Uterus (tissue), 4 donors: Measurements from ENCODE around the gene SLC8B1. TPM values are rescaled to one million over a fixed set of nuclear protein-coding genes. Genes with fewer than 3 reads are reported as not detected.

ENCODE experiments used
- DNase-seq, 2 donors: peaks; one replicate each; pipeline ENCODE4 v3.0.0-alpha.2; 2019 to 2020
- H3K27ac ChIP-seq, 2 donors: fragments of 200-600 bp; sonication (generic); 1 replicate in 1 of 2; 2 replicates in 1 of 2; pipeline ENCODE4 v1.5.1; 2016 to 2018
- H3K27me3 ChIP-seq, 2 donors: fragments of 200-600 bp; sonication (generic); one replicate each; pipeline ENCODE4 v1.5.1; 2018 to 2019; ENCODE audit warnings: control low read depth in 1 of 2
- H3K36me3 ChIP-seq, 2 donors: fragments of 200-600 bp; sonication (generic); one replicate each; pipeline ENCODE4 v1.5.1; 2019; ENCODE audit warnings: control low read depth in 1 of 2
- H3K4me1 ChIP-seq, 2 donors: fragments of 200-600 bp; sonication (generic); one replicate each; pipeline ENCODE4 v1.5.1; 2018 to 2019; ENCODE audit warnings: control low read depth in 1 of 2
- H3K4me3 ChIP-seq, 2 donors: fragments of 200-600 bp; sonication (generic); 1 replicate in 1 of 2; 2 replicates in 1 of 2; pipeline ENCODE4 v1.5.1; 2018 to 2019; ENCODE audit warnings: mild to moderate bottlenecking in 1 of 2
- H3K9me3 ChIP-seq, 2 donors: fragments of 200-600 bp; sonication (generic); one replicate each; pipeline ENCODE4 v1.5.1; 2019; ENCODE audit warnings: control low read depth in 1 of 2
- POLR2A ChIP-seq, 2 donors: fragments of 450-650 bp; IDR thresholded peaks; one replicate each; pipeline ENCODE4 v1.6.1; 2016; ENCODE audit warnings: antibody characterized with exemption in 2 of 2, mild to moderate bottlenecking in 1 of 2, moderate library complexity in 1 of 2
- intact Hi-C: fragments of 100-400 bp; cut with DNase I; formaldehyde crosslinking; loops from one replicate; pipeline ENCODE4 v1.15.1; 2023; ENCODE audit warnings: low total_unique reads
- total RNA-seq, 4 donors: library from RNA; depleted of rRNA in 3 of 4; stranded (reverse); fragments of >200 nt in 3 of 4; gene quantifications; one replicate each; pipeline versions ENCODE4 v1.1.0 to v1.2.4, GENCODE V29; 2014 to 2023
- TF ChIP-seq, protein P1 (sequence below), 4 experiments: fragments of 200-600 bp in 2 of 4; fragments of 450-650 bp in 2 of 4; sonication (generic) in 2 of 4; IDR thresholded peaks; one replicate each; pipeline ENCODE4 v1.5.1; 2016 to 2019; ENCODE audit warnings: antibody characterized with exemption in 4 of 4, mild to moderate bottlenecking in 2 of 4, moderate library complexity in 1 of 4
- donor health status: DM: yes; HTN: yes; CAD: no.

The SLC8B1 gene
- total RNA-seq, 4 donors from 2014 or later = 14.2 to 47.1 (median 36.2) TPM

- Histone ChIP-seq H3K27ac (no peak overlapping the region), H3K4me1 (no peaks in the 10 kb centered on the region), H3K4me3 (no peak overlapping the region), H3K27me3 (no peaks in the 10 kb centered on the region), H3K36me3 (no peaks in the 10 kb centered on the region), H3K9me3 (no peaks in the 10 kb centered on the region)
- TF ChIP-seq, protein P1, sequence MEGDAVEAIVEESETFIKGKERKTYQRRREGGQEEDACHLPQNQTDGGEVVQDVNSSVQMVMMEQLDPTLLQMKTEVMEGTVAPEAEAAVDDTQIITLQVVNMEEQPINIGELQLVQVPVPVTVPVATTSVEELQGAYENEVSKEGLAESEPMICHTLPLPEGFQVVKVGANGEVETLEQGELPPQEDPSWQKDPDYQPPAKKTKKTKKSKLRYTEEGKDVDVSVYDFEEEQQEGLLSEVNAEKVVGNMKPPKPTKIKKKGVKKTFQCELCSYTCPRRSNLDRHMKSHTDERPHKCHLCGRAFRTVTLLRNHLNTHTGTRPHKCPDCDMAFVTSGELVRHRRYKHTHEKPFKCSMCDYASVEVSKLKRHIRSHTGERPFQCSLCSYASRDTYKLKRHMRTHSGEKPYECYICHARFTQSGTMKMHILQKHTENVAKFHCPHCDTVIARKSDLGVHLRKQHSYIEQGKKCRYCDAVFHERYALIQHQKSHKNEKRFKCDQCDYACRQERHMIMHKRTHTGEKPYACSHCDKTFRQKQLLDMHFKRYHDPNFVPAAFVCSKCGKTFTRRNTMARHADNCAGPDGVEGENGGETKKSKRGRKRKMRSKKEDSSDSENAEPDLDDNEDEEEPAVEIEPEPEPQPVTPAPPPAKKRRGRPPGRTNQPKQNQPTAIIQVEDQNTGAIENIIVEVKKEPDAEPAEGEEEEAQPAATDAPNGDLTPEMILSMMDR (IDR thresholded peaks at IDR 0.05) = no peak
- no peak for TF ChIP-seq POLR2A (IDR thresholded peaks at IDR 0.05)
- intact Hi-C loops = no loop called here
- no peak for DNase-seq
Observed at GRCh38 chr12:113373969-113374368, 39.1 kb upstream of the SLC8B1 start.

DNA sequence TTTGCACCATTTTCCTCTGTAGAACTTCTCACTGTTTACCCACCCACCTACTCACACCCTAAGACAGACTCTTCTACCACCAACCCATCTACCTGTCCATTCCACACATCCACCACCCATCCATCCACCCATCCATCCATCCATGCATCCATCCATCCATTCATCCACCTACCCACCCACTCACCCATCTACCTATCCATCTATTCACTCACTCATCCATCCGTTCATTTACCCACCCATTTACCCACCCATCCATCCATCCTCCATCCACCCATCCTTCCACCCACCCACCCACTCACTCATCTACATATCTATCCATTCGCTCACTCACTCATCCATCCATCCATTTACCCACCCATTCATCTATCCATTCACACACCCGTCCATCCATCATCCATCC is 38.5 kb upstream of the SLC8B1 start:
- no peak overlapping the region for H3K27ac ChIP-seq
- intact Hi-C loops = no loop called here
- H3K4me3 ChIP-seq = no peak overlapping the region
- no peaks in the 10 kb centered on the region for H3K4me1 ChIP-seq
- H3K27me3 ChIP-seq = no peaks in the 10 kb centered on the region
- no peak for TF ChIP-seq POLR2A (IDR thresholded peaks at IDR 0.05)
- TF ChIP-seq, protein P1 (IDR thresholded peaks at IDR 0.05) = no peak
- no peaks in the 10 kb centered on the region for H3K9me3 ChIP-seq
- H3K36me3 ChIP-seq = no peaks in the 10 kb centered on the region
- no peak for DNase-seq

GRCh38 chr12:113372371-113372770 is 37.5 kb upstream of the SLC8B1 start:
- Histone ChIP-seq H3K27me3 (no peaks in the 10 kb centered on the region), H3K4me1 (no peaks in the 10 kb centered on the region), H3K36me3 (no peaks in the 10 kb centered on the region), H3K9me3 (no peaks in the 10 kb centered on the region), H3K4me3 (no peak overlapping the region), H3K27ac (no peak overlapping the region)
- intact Hi-C loops = no loop called here
- no peak for DNase-seq
- TF ChIP-seq, protein P1 (IDR thresholded peaks at IDR 0.05) = no peak
- TF ChIP-seq POLR2A (IDR thresholded peaks at IDR 0.05) = no peak

DNA sequence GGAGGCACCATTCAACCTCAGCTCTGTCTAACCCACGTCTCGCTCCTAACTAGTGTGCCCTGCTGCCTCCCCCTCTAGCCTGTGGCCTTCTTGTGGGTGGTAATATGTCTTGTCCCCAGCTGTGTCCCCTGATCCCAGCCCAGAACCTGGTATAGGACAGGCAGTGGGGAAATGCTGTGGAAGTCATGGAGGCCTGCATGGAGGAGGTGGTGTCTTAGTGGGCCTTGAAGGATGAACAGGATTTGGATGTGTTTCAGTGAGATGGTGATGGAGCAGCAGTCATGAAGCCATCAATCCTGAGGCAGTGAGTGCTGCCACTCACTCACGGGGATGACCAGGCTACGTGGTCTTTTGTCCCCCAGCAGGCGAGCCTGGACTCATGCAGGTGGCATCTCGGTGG is 36.9 kb upstream of the SLC8B1 start:
- Histone ChIP-seq H3K36me3 (no peaks in the 10 kb centered on the region), H3K9me3 (no peaks in the 10 kb centered on the region), H3K27me3 (no peaks in the 10 kb centered on the region), H3K27ac (no peak overlapping the region), H3K4me3 (no peak overlapping the region), H3K4me1 (no peaks in the 10 kb centered on the region)
- intact Hi-C loops = no loop called here
- TF ChIP-seq, protein P1 (IDR thresholded peaks at IDR 0.05) = no peak
- TF ChIP-seq POLR2A (IDR thresholded peaks at IDR 0.05) = no peak
- DNase-seq = no peak

- TF ChIP-seq, protein P1 (IDR thresholded peaks at IDR 0.05) = no peak
- no peak for TF ChIP-seq POLR2A (IDR thresholded peaks at IDR 0.05)
- no peaks in the 10 kb centered on the region for H3K4me1 ChIP-seq
- H3K27me3 ChIP-seq = no peaks in the 10 kb centered on the region
- no peaks in the 10 kb centered on the region for H3K9me3 ChIP-seq
- intact Hi-C loops = no loop called here
- no peak overlapping the region for H3K4me3 ChIP-seq
- no peaks in the 10 kb centered on the region for H3K36me3 ChIP-seq
- no peak overlapping the region for H3K27ac ChIP-seq
- DNase-seq = no peak
Observed at GRCh38 chr12:113370923-113371682, 36.2 kb upstream of the SLC8B1 start.
